ES-I3 (cell line): ENCODE measurements around the gene KCTD2.
"Not testable (repeated sequence)": the region's sequence is repeated elsewhere in the genome, so short reads cannot be mapped to it uniquely, and the experiment has no call there.

ENCODE experiments used
- H3K36me3 ChIP-seq: 2 replicates; pipeline ENCODE4 v1.6.1; 2013; ENCODE audit warnings: mild to moderate bottlenecking, low read length, control low read depth, moderate library complexity; ENCODE audit not compliant: insufficient read depth
- H3K4me1 ChIP-seq: 2 replicates; pipeline ENCODE4 v1.6.1; 2013; ENCODE audit warnings: mild to moderate bottlenecking, control low read depth, low read length; ENCODE audit not compliant: insufficient read depth
- H3K9ac ChIP-seq: 2 replicates; pipeline ENCODE4 v1.6.1; 2013; ENCODE audit warnings: low read depth, mild to moderate bottlenecking, low read length, moderate library complexity
- H3K9me3 ChIP-seq: 2 replicates; pipeline ENCODE4 v1.6.1; 2013; ENCODE audit warnings: mild to moderate bottlenecking, low read length, moderate library complexity; ENCODE audit not compliant: control insufficient read depth, insufficient read depth

Gene KCTD2

DNA sequence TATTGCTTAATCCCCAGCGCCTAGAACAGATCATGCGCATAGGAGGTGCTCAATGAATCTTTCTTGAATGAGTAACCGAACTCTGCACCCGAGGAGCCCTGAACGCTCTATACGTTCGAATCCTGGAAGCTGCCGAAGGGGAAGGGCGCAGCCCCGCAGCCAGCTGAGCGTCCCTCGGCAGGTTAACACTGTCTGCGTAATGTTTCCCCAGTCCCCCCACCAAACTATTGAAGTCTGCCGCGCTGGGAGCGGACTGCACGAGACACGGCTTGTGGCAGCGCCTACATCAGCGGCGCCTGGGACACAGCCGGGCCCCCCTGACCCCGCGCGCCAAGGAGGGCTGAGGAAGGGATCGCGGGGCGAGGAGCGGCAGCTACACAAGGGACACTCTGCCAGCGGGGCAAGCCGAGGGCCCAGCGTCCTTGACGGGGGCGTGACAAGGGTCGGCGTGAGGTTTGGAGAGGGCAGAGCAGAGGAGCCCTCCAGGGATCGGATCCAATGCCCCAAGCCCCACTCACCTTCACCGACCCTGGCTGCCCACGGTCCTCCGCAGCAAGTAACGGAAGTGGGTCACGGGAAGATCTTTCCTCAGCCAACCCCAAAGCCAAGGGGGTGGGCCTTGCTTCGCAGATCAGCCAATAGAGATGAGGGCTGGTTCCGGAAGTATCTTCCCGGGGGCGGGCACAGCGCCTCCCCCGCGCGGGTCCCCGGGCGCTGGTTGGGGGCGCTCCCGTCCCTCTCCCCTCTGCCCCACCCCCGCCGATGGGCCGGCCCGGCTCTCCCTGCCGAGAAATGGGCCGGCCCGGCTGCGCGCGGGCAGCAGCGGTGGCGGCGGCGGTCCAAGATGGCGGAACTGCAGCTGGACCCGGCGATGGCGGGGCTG lies at the start of gene KCTD2, which contains the start of gene ATP5PD:
Gene KCTD2, plus strand, starts transcription at position 819 of the 883 bp plus-strand sequence. Its CDS starts 26 bp downstream, at position 845.
Gene ATP5PD, minus strand, starts transcription at position 563 of the 883 bp plus-strand sequence. CDS start 4,319 bp downstream, outside the sequence.
- H3K4me1 ChIP-seq = peaks cover 13% of the 10 kb centered on the region
- peaks cover 21% of the 10 kb centered on the region for H3K36me3 ChIP-seq
- peak within 1 kb of the TSS; percentile 85 for H3K9ac ChIP-seq
- H3K9me3 ChIP-seq = no peaks in the 10 kb centered on the region

- Histone ChIP-seq H3K9ac (no peak overlapping the region), H3K4me1 (no peaks in the 10 kb centered on the region), H3K36me3 (peaks cover 5% of the 10 kb centered on the region; the same call in 1 of the 2 replicates), H3K9me3 (no peaks in the 10 kb centered on the region)
Observed at GRCh38 chr17:74998783-74999182, 48.2 kb upstream of the KCTD2 start.

DNA sequence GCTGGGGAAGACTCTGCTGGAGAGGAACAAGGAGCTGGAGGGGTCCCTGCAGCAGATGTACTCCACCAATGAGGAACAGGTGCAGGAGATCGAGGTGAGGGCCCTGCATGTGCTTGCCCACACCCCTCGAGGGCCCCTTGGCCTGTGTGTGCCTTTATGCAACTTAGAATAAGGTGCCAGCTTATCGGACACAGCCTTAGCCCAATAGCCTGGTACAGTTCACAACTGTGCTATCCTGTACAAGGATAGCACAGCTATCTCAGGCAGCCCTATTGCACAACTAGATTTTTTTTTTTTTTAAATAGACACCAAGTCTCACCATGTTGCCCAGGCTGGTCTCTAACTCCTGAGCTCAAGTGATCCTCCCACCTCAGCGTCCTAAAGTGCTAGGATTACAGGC lies 47.5 kb upstream of the KCTD2 start:
- Histone ChIP-seq H3K9ac (no peak overlapping the region), H3K36me3 (peaks cover 5% of the 10 kb centered on the region; the same call in 1 of the 2 replicates), H3K9me3 (no peaks in the 10 kb centered on the region), H3K4me1 (no peaks in the 10 kb centered on the region)

- no peaks in the 10 kb centered on the region for H3K4me1 ChIP-seq
- H3K36me3 ChIP-seq = peaks cover 5% of the 10 kb centered on the region; the same call in 1 of the 2 replicates
- no peak overlapping the region for H3K9ac ChIP-seq
- H3K9me3 ChIP-seq = no peaks in the 10 kb centered on the region
Observed at GRCh38 chr17:75001915-75002843, 44.8 kb upstream of the KCTD2 start.

GRCh38 chr17:75003070-75003956 lies 43.7 kb upstream of the KCTD2 start:
- no peaks in the 10 kb centered on the region for H3K9me3 ChIP-seq
- no peak overlapping the region for H3K9ac ChIP-seq
- H3K4me1 ChIP-seq = no peaks in the 10 kb centered on the region
- peaks cover 5% of the 10 kb centered on the region; the same call in 1 of the 2 replicates for H3K36me3 ChIP-seq

- peaks cover 5% of the 10 kb centered on the region; the same call in 1 of the 2 replicates for H3K36me3 ChIP-seq
- no peaks in the 10 kb centered on the region for H3K9me3 ChIP-seq
- no peaks in the 10 kb centered on the region for H3K4me1 ChIP-seq
- no peak overlapping the region for H3K9ac ChIP-seq
Observed at GRCh38 chr17:75003957-75004355, 43.1 kb upstream of the KCTD2 start.

GRCh38 chr17:75004371-75004770 lies 42.7 kb upstream of the KCTD2 start:
- Histone ChIP-seq H3K9me3 (no peaks in the 10 kb centered on the region), H3K36me3 (peaks cover 5% of the 10 kb centered on the region; the same call in 1 of the 2 replicates), H3K4me1 (no peaks in the 10 kb centered on the region), H3K9ac (no peak overlapping the region)

GRCh38 chr17:75005291-75005690 lies 41.7 kb upstream of the KCTD2 start:
- Histone ChIP-seq H3K9me3 (no peaks in the 10 kb centered on the region), H3K36me3 (peaks cover 5% of the 10 kb centered on the region; the same call in 1 of the 2 replicates), H3K9ac (no peak overlapping the region), H3K4me1 (no peaks in the 10 kb centered on the region)

DNA sequence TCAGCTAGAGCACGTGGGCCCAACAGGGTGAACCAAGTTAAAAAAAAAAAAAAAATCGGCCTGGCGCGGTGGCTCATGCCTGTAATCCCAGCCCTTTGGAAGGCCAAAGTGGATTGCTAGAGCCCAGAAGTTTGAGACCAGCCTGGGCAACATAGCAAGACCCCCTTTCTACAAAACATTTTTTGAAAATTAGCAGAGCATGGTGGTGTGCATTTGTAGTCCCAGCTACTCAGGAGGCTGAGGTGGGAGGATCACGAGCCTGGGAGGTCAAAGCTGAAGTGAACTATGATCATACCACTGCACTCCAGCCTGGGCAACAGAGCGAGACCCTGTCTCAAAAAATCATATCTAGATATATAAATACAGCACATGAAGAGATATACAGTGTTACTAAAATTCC lies 40.9 kb upstream of the KCTD2 start:
- H3K4me1 ChIP-seq, H3K9me3 ChIP-seq, H3K36me3 ChIP-seq, H3K9ac ChIP-seq: not testable (repeated sequence)

DNA sequence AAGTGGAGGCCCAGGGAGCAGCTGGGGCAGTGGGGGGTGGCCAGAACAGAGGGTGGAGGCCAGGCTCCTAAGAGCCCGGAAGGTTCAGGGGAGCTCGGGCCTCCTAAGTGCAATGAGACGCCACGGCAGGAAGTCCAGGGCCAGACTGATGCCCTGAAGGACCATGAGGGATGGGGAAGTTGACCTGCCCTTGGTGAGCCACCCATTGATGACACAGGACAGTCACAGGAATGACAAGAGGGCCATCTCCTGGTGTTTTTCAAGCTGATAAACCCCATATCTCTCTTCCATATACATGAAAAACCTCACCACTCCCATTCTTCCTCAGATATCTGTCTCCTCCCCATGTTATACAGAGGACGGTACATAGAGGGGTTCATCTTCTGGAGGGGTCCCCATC lies 40.4 kb upstream of the KCTD2 start:
- no peaks in the 10 kb centered on the region for H3K9me3 ChIP-seq
- H3K36me3 ChIP-seq = peaks cover under 1% of the 10 kb centered on the region; the same call in 1 of the 2 replicates
- H3K4me1 ChIP-seq = peaks cover 6% of the 10 kb centered on the region
- no peak overlapping the region for H3K9ac ChIP-seq

DNA sequence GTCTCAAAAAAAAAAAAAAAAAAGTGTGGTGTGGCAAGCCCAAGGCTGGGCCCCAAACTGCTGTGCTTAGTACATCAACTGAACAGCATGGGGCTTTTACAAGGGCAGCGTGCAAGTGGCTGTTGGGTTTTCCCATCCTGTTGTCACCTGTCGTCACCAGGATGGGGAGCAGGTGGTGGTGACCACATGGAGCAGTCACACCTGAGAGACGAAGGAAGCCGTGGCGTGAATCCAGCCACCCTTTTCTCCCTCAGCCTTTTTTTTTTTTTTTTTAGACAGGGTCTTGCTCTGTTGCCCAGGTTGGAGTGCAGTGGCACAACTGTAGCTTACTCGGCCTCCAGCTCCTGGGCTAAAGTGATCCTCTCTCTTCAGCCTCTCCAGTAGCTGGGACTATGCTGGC lies 38.7 kb upstream of the KCTD2 start:
- no peaks in the 10 kb centered on the region for H3K36me3 ChIP-seq
- no peak overlapping the region for H3K9ac ChIP-seq
- H3K4me1 ChIP-seq = peaks cover 10% of the 10 kb centered on the region
- H3K9me3 ChIP-seq = no peaks in the 10 kb centered on the region

DNA sequence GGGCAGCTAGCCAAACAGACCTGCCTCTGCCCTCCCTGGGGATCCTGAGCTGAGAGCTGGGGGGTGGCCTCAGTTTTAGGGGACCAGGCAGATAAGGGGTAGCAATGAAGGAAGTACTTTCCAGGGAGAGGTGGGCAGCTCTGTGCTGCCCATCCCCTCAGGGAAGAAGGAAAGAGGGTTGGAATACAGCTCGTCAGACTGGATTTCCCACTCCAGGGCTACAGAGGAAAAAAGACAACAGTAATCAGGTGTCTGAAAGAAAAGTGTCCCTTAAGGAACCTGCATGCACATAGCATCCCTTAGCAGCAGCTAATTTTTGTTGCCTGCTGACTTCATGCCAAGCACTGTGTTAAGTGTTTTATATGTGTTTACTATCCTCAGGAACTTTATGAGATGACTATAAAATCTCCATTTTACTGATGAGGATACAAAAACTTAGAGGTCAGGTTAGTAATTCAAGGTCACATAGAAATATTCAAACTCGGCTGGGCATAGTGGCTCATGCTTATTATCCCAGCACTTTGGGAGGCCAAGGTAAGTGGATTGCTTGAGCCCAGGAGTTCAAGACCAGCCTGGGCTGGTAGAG lies 37.8 kb upstream of the KCTD2 start:
- Histone ChIP-seq H3K9ac (no peak overlapping the region), H3K4me1 (peaks cover 16% of the 10 kb centered on the region), H3K36me3 (no peaks in the 10 kb centered on the region), H3K9me3 (no peaks in the 10 kb centered on the region)

GRCh38 chr17:75010683-75011400 lies 36.2 kb upstream of the KCTD2 start:
- H3K9me3 ChIP-seq = no peaks in the 10 kb centered on the region
- H3K4me1 ChIP-seq = peaks cover 16% of the 10 kb centered on the region
- no peaks in the 10 kb centered on the region for H3K36me3 ChIP-seq
- no peak overlapping the region for H3K9ac ChIP-seq
